Trophoblast cell (in vitro differentiated cells and primary cell): ENCODE results near the gene OR2AG2.

Experiments
- DNase-seq, 2 donors: peaks; one replicate each; pipeline ENCODE4 v3.0.0-alpha.2; 2016
- H2AFZ ChIP-seq: 2 replicates; pipeline ENCODE4 v1.6.1; 2013; ENCODE audit warnings: low read length, moderate library complexity, mild to moderate bottlenecking; ENCODE audit not compliant: insufficient read depth, poor library complexity
- H2AK5ac ChIP-seq: 2 replicates; pipeline ENCODE4 v1.6.1; 2013; ENCODE audit warnings: mild to moderate bottlenecking, low read length
- H2BK120ac ChIP-seq: 2 replicates; pipeline ENCODE4 v1.6.1; 2013; ENCODE audit warnings: low read length, mild to moderate bottlenecking, moderate library complexity; ENCODE audit not compliant: insufficient read depth, poor library complexity
- H2BK12ac ChIP-seq: 2 replicates; pipeline ENCODE4 v1.6.1; 2013; ENCODE audit warnings: mild to moderate bottlenecking, low read length, moderate library complexity
- H2BK5ac ChIP-seq: 2 replicates; pipeline ENCODE4 v1.6.1; 2013; ENCODE audit warnings: low read length, low read depth, moderate library complexity, mild to moderate bottlenecking; ENCODE audit not compliant: poor library complexity
- H3K14ac ChIP-seq: 2 replicates; pipeline ENCODE4 v1.6.1; 2013; ENCODE audit warnings: mild to moderate bottlenecking, low read length
- H3K18ac ChIP-seq: 2 replicates; pipeline ENCODE4 v1.6.1; 2013; ENCODE audit warnings: mild to moderate bottlenecking, low read length
- H3K23ac ChIP-seq: 2 replicates; pipeline ENCODE4 v1.6.1; 2013; ENCODE audit warnings: low read length
- H3K27ac ChIP-seq: 2 replicates; pipeline ENCODE4 v1.5.1; 2013; ENCODE audit warnings: low read depth, mild to moderate bottlenecking, inconsistent platforms, low read length, moderate library complexity
- H3K27me3 ChIP-seq: 2 replicates; pipeline ENCODE4 v1.6.1; 2013; ENCODE audit warnings: inconsistent platforms, mild to moderate bottlenecking, low read length, moderate library complexity; ENCODE audit not compliant: insufficient read depth
- H3K36me3 ChIP-seq, 2 experiments: 1 replicate in 1 of 2; 2 replicates in 1 of 2; pipeline ENCODE4 v1.6.1; 2013; ENCODE audit warnings: low read length in 2 of 2, mild to moderate bottlenecking in 2 of 2, moderate library complexity in 1 of 2; ENCODE audit not compliant: insufficient read depth in 2 of 2, control insufficient read depth in 1 of 2
- H3K4ac ChIP-seq: 2 replicates; pipeline ENCODE4 v1.6.1; 2013; ENCODE audit warnings: low read depth, mild to moderate bottlenecking, low read length, moderate library complexity
- H3K4me1 ChIP-seq, 2 experiments: 1 replicate in 1 of 2; 2 replicates in 1 of 2; pipeline ENCODE4 v1.6.1; 2013; ENCODE audit warnings: low read length in 2 of 2, mild to moderate bottlenecking in 2 of 2, moderate library complexity in 1 of 2; ENCODE audit not compliant: insufficient read depth in 2 of 2, control insufficient read depth in 1 of 2
- H3K4me2 ChIP-seq: 2 replicates; pipeline ENCODE4 v1.6.1; 2013; ENCODE audit warnings: inconsistent platforms, mild to moderate bottlenecking, low read length, moderate library complexity
- H3K4me3 ChIP-seq: 2 replicates; pipeline ENCODE4 v1.5.1; 2013; ENCODE audit warnings: mild to moderate bottlenecking, low read depth, low read length, inconsistent platforms
- H3K79me1 ChIP-seq: one replicate; pipeline ENCODE4 v1.6.1; 2013; ENCODE audit warnings: low read length
- H3K79me2 ChIP-seq: 2 replicates; pipeline ENCODE4 v1.6.1; 2013; ENCODE audit warnings: low read length, mild to moderate bottlenecking; ENCODE audit not compliant: control insufficient read depth, insufficient read depth, poor library complexity
- H3K9ac ChIP-seq: 2 replicates; pipeline ENCODE4 v1.6.1; 2013; ENCODE audit warnings: mild to moderate bottlenecking, low read length
- H3K9me3 ChIP-seq: 2 replicates; pipeline ENCODE4 v1.6.1; 2013; ENCODE audit warnings: low read depth, mild to moderate bottlenecking, control low read depth, inconsistent platforms, low read length; ENCODE audit not compliant: insufficient read depth
- H4K12ac ChIP-seq: 2 replicates; pipeline ENCODE4 v1.6.1; 2013; ENCODE audit warnings: low read depth, mild to moderate bottlenecking, low read length, moderate library complexity
- H4K8ac ChIP-seq: 2 replicates; pipeline ENCODE4 v1.6.1; 2013; ENCODE audit warnings: low read depth, mild to moderate bottlenecking, low read length, moderate library complexity
- H4K91ac ChIP-seq: one replicate; pipeline ENCODE4 v1.6.1; 2013; ENCODE audit warnings: low read depth, mild to moderate bottlenecking, low read length, moderate library complexity
- WGBS: extraction: QIAGEN DNeasy Blood & Tissue Kit; methylation state at CpG from one replicate; pipeline ENCODE4 v1.1.7; 2013; ENCODE audit warnings: missing lambda C conversion rate; ENCODE audit not compliant: insufficient read length, insufficient coverage; ENCODE audit errors: extremely low coverage; 5-methylcytosine and 5-hydroxymethylcytosine counted together

Gene OR2AG2

GRCh38 chr11:6790546-6790945 is 18.8 kb upstream of the OR2AG2 start:
- no peaks in the 10 kb centered on the region for H3K36me3 ChIP-seq
- no peak overlapping the region for H2AFZ ChIP-seq
- DNase-seq = no peak
- no CpG with 5 or more reads among the region's 2 CpGs for WGBS
- no peak overlapping the region for H2BK120ac ChIP-seq
- H3K4ac ChIP-seq = no peak overlapping the region
- H3K4me1 ChIP-seq = no peaks in the 10 kb centered on the region
- no peak overlapping the region for H3K23ac ChIP-seq
- H3K9ac ChIP-seq = no peak overlapping the region
- H3K27ac ChIP-seq = no peak overlapping the region
- no peak overlapping the region for H3K4me2 ChIP-seq
- no peak overlapping the region for H4K8ac ChIP-seq
- H3K14ac ChIP-seq = no peak overlapping the region
- no peaks in the 10 kb centered on the region for H3K9me3 ChIP-seq
- H2AK5ac ChIP-seq = no peak overlapping the region
- H2BK5ac ChIP-seq = no peak overlapping the region
- no peak overlapping the region for H3K4me3 ChIP-seq
- no peak overlapping the region for H2BK12ac ChIP-seq
- H3K18ac ChIP-seq = no peak overlapping the region
- no peak overlapping the region for H4K91ac ChIP-seq
- no peaks in the 10 kb centered on the region for H3K27me3 ChIP-seq
- H3K79me2 ChIP-seq = no peaks in the 10 kb centered on the region
- H4K12ac ChIP-seq = no peak overlapping the region
- no peaks in the 10 kb centered on the region for H3K79me1 ChIP-seq

- no CpG with 5 or more reads among the region's 2 CpGs for WGBS
These were observed 10.9 kb upstream of the OR2AG2 start, which contains the start of gene OR2AG1 for GRCh38 chr11:6782720-6783119. TSS of gene OR2AG1 (plus strand) at chr11:6783020. CDS start at chr11:6785038, 2,018 bp downstream.

GRCh38 chr11:6780829-6781228 is 9.1 kb upstream of the OR2AG2 start:
- Histone ChIP-seq H4K91ac (no peak overlapping the region), H2AK5ac (no peak overlapping the region), H3K4ac (no peak overlapping the region), H3K23ac (no peak overlapping the region), H4K12ac (no peak overlapping the region), H3K27me3 (no peaks in the 10 kb centered on the region), H3K79me1 (no peaks in the 10 kb centered on the region), H2BK5ac (no peak overlapping the region), H2AFZ (no peak overlapping the region), H3K4me2 (no peak overlapping the region), H3K27ac (no peak overlapping the region), H3K9me3 (no peaks in the 10 kb centered on the region), H2BK120ac (no peak overlapping the region), H3K4me1 (no peaks in the 10 kb centered on the region), H4K8ac (no peak overlapping the region), H3K9ac (no peak overlapping the region), H3K18ac (no peak overlapping the region), H3K36me3 (no peaks in the 10 kb centered on the region), H3K4me3 (no peak overlapping the region), H2BK12ac (no peak overlapping the region), H3K79me2 (no peaks in the 10 kb centered on the region), H3K14ac (no peak overlapping the region)
- no peak for DNase-seq

More at GRCh38 chr11:6782720-6783119, 10.9 kb upstream of the OR2AG2 start, which contains the start of gene OR2AG1:
- Histone ChIP-seq H3K4ac (no peak within 1 kb of the TSS), H4K12ac (no peak within 1 kb of the TSS), H3K18ac (no peak within 1 kb of the TSS), H3K27ac (no peak within 1 kb of the TSS), H3K4me3 (no peak within 1 kb of the TSS), H2AK5ac (no peak within 1 kb of the TSS), H3K79me1 (no peaks in the 10 kb centered on the region), H3K36me3 (no peaks in the 10 kb centered on the region), H3K14ac (no peak within 1 kb of the TSS), H2BK12ac (no peak within 1 kb of the TSS), H3K4me1 (no peaks in the 10 kb centered on the region), H2BK5ac (no peak within 1 kb of the TSS), H2BK120ac (no peak within 1 kb of the TSS), H4K91ac (no peak within 1 kb of the TSS), H3K4me2 (no peak within 1 kb of the TSS), H3K9me3 (no peaks in the 10 kb centered on the region), H4K8ac (no peak within 1 kb of the TSS), H3K9ac (no peak within 1 kb of the TSS), H3K23ac (no peak within 1 kb of the TSS), H3K27me3 (no peaks in the 10 kb centered on the region), H3K79me2 (no peaks in the 10 kb centered on the region), H2AFZ (no peak within 1 kb of the TSS)
- no peak for DNase-seq

- no peak overlapping the region for H2BK120ac ChIP-seq
- H3K4me3 ChIP-seq = no peak overlapping the region
- H3K27me3 ChIP-seq = no peaks in the 10 kb centered on the region
- H3K27ac ChIP-seq = no peak overlapping the region
- no peak overlapping the region for H3K4me2 ChIP-seq
- no peak overlapping the region for H3K4ac ChIP-seq
- H3K23ac ChIP-seq = no peak overlapping the region
- H2BK5ac ChIP-seq = no peak overlapping the region
- H2AK5ac ChIP-seq = no peak overlapping the region
- H3K14ac ChIP-seq = no peak overlapping the region
- no peak overlapping the region for H4K91ac ChIP-seq
- no peak overlapping the region for H2BK12ac ChIP-seq
- no peaks in the 10 kb centered on the region for H3K79me1 ChIP-seq
- no peaks in the 10 kb centered on the region for H3K79me2 ChIP-seq
- no peaks in the 10 kb centered on the region for H3K36me3 ChIP-seq
- no peak overlapping the region for H2AFZ ChIP-seq
- no peaks in the 10 kb centered on the region for H3K9me3 ChIP-seq
- H3K9ac ChIP-seq = no peak overlapping the region
- no peaks in the 10 kb centered on the region for H3K4me1 ChIP-seq
- H4K8ac ChIP-seq = no peak overlapping the region
- no peak for DNase-seq
- H4K12ac ChIP-seq = no peak overlapping the region
- H3K18ac ChIP-seq = no peak overlapping the region
These were observed 6.7 kb upstream of the OR2AG2 start for GRCh38 chr11:6778518-6778917.
